Activated B cell treated with CpG ODN at 0.5 μM for 24 hours (primary cell): ENCODE data around the gene COMMD1. TPM values are rescaled to one million over a fixed set of nuclear protein-coding genes. Genes with fewer than 3 reads are reported as not detected.
"Not testable (repeated sequence)": the region's sequence is repeated elsewhere in the genome, so short reads cannot be mapped to it uniquely, and the experiment has no call there.

ENCODE experiments used
- ATAC-seq: fragments of 200-7000 bp; cut with Tn5 transposase; one replicate; pipeline ENCODE4 v1.10.0; 2021; ENCODE audit warnings: low read depth, mild to moderate bottlenecking, moderate library complexity
- CTCF ChIA-PET: fragments of 350-600 bp; sonication (Branson Sonifier 250); formaldehyde crosslinking; loops from one replicate; lab custom pipeline; 2021; ENCODE audit warnings: antibody characterized with exemption; lab: Charles Lee
- POLR2A ChIA-PET: fragments of 350-600 bp; sonication (Branson Sonifier 250); formaldehyde crosslinking; loops from one replicate; lab custom pipeline; 2021; ENCODE audit warnings: antibody characterized with exemption; lab: Charles Lee
- DNase-seq: peaks from one replicate; pipeline ENCODE4 v3.0.0; 2022
- H3K27ac Mint-ChIP-seq: one replicate; pipeline ENCODE4 v1.8.0; 2020; ENCODE audit warnings: mixed read lengths
- H3K27me3 Mint-ChIP-seq: one replicate; pipeline ENCODE4 v1.8.0; 2021; ENCODE audit warnings: mixed read lengths
- H3K36me3 Mint-ChIP-seq: one replicate; pipeline ENCODE4 v1.8.0; 2021; ENCODE audit warnings: low read depth, mixed read lengths
- H3K4me1 Mint-ChIP-seq: one replicate; pipeline ENCODE4 v1.8.0; 2021; ENCODE audit warnings: mixed read lengths
- H3K4me3 Mint-ChIP-seq: one replicate; pipeline ENCODE4 v1.8.0; 2020; ENCODE audit warnings: mild to moderate bottlenecking, mixed read lengths
- H3K9me3 Mint-ChIP-seq: one replicate; pipeline ENCODE4 v1.8.0; 2020; ENCODE audit warnings: mixed read lengths
- intact Hi-C: fragments of 100-400 bp; cut with micrococcal nuclease; formaldehyde crosslinking; loops from one replicate; pipeline ENCODE4 v1.15.1; 2024
- total RNA-seq: library from RNA; stranded (reverse); gene quantifications from 2 replicates; pipeline ENCODE4 v1.2.3, GENCODE V29; 2022
- TF ChIP-seq, protein P1 (sequence below): fragments of 200-600 bp; IDR thresholded peaks from one replicate; pipeline ENCODE4 v1.8.0; 2022; ENCODE audit warnings: antibody characterized with exemption, mild to moderate bottlenecking

Gene COMMD1
- total RNA-seq, 1 donor from 2014 or later, result 37.1 TPM

DNA sequence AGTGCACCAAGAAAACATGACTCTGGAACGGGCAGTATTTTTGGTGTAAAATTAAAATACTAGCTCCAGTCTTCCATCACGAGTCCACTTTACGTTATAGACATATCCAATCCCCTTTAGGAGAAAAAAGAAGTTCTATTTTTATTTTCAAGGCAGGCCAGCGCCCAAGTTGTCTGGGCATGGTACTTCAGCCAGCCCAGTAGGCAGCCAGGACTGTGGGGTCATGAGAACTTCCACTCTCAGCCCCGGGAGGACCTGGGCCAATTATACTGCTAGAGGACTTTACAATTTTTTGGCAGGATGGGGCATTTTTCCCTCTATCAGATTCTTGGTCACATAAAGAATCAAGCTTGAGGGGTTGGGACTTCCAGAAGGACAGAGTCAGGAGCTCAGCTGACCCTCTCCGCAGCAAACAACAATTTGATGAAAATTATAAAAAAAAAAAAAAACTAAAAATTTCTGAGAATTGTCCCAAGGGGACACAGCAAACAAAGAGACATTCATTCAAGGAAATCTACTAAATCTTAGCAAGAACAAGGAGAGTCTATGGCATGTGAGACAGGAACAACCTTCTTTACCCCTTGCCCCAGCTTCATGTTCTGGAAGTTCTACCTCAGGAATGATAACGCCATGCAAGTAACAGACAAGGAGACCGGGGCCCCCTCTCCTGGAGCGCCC, 253.1 kb downstream of the COMMD1 start:
- ATAC-seq, result no peak
- H3K9me3 Mint-ChIP-seq, result peaks cover 4% of the 10 kb centered on the region
- intact Hi-C loops, result no loop called here
- ChIA-PET POLR2A (no interaction called here), CTCF (no interaction called here)
- TF ChIP-seq, protein P1, sequence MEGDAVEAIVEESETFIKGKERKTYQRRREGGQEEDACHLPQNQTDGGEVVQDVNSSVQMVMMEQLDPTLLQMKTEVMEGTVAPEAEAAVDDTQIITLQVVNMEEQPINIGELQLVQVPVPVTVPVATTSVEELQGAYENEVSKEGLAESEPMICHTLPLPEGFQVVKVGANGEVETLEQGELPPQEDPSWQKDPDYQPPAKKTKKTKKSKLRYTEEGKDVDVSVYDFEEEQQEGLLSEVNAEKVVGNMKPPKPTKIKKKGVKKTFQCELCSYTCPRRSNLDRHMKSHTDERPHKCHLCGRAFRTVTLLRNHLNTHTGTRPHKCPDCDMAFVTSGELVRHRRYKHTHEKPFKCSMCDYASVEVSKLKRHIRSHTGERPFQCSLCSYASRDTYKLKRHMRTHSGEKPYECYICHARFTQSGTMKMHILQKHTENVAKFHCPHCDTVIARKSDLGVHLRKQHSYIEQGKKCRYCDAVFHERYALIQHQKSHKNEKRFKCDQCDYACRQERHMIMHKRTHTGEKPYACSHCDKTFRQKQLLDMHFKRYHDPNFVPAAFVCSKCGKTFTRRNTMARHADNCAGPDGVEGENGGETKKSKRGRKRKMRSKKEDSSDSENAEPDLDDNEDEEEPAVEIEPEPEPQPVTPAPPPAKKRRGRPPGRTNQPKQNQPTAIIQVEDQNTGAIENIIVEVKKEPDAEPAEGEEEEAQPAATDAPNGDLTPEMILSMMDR, result no peak
- DNase-seq, result no peak
- peaks cover 2% of the 10 kb centered on the region for H3K4me1 Mint-ChIP-seq
- no peak overlapping the region for H3K4me3 Mint-ChIP-seq
- H3K27ac Mint-ChIP-seq, result no peak overlapping the region
- no peaks in the 10 kb centered on the region for H3K27me3 Mint-ChIP-seq
- peaks cover 2% of the 10 kb centered on the region for H3K36me3 Mint-ChIP-seq

DNA sequence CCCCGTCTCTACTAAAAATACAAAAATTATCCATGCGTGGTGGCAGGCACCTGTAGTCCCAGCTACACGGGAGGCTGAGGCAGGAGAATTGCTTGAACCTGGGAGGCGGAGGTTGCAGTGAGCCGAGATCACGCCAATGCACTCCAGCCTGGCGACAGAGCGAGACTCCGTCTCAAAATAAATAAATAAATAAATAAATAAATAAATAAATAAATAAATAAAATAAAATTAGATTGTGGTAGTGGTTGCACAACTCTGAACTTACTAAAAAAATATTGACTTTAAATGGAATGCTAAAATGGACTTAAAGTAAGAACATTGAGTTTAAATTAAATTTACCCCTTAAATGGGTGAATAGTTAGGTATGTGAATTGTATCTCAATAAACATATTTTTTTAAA, 255.2 kb downstream of the COMMD1 start:
- POLR2A ChIA-PET, result interaction anchor here (0.6 kb wide), 1 partner anchor 252 kb away, joined by 4 read pairs; no protein-coding TSS in a partner anchor
- ATAC-seq, H3K9me3 Mint-ChIP-seq: not testable (repeated sequence)

DNA sequence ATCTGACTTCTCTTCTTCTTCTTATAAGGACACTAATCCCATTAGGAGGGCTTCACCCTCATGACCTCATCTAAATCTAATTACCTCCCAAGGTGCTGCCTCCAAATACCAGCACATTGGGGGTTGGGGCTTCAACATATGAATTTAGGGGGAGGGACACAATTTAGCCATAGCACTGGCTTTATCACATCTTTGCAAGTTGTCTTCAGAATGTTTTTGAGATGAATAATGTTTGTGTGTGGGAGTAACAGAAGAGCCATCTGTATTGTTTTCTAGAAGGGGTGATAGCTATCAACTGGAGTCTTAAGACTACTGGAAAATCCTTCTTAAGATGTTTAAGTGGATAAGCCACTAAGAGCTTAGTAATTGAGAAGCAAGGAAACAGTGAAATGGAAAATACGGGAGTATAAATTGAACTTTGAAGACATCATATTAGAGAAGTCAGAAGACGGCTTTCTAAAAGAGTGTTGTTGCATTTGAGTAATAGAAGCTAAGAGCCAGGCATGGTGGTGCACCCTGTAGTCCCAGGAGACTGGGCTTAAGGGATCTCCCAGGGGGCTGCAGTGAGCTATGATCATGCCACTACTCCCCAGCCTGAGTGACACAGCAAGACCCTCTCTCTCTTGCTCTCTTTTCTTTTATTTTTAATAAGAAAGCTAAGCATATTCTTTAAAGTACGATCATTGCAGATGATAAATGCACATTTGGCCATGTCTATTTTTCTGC, 257.8 kb downstream of the COMMD1 start:
- no peaks in the 10 kb centered on the region for H3K9me3 Mint-ChIP-seq
- no peaks in the 10 kb centered on the region for H3K36me3 Mint-ChIP-seq
- no peak overlapping the region for H3K4me3 Mint-ChIP-seq
- no peaks in the 10 kb centered on the region for H3K27me3 Mint-ChIP-seq
- TF ChIP-seq, protein P1, result no peak
- ATAC-seq (no peak), DNase-seq (no peak)
- intact Hi-C loops, result no loop called here
- POLR2A ChIA-PET, result interaction anchor here (0.5 kb wide), 1 partner anchor 181 kb away, joined by 3 read pairs; no protein-coding TSS in a partner anchor
- no peak overlapping the region for H3K27ac Mint-ChIP-seq
- H3K4me1 Mint-ChIP-seq, result peaks cover 2% of the 10 kb centered on the region
- CTCF ChIA-PET, result no interaction called here

More for the DNA sequence above, 255.2 kb downstream of the COMMD1 start:
- H3K27me3 Mint-ChIP-seq, H3K36me3 Mint-ChIP-seq, H3K27ac Mint-ChIP-seq, CTCF ChIA-PET, DNase-seq, intact Hi-C loops, H3K4me3 Mint-ChIP-seq, H3K4me1 Mint-ChIP-seq: not testable (repeated sequence)

DNA sequence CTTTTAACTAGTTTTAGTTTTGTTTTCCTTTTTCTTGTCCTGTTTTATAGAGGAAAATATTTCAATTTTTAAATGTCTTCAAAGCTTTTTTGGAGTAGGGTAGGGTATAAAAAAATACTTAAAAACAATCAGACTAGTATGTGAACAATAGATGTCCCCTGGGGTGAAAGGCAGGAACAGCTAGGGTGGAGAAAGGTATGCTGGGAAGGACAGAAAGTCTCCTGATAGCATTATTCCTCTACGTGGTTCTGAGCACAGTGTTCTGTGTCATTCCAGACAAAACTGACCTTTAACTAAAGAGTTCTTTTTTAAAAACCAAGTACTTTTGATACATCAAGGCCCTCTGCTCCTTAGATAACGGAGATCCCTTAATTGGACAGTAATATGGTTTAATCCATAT, 258.4 kb downstream of the COMMD1 start:
- no peaks in the 10 kb centered on the region for H3K36me3 Mint-ChIP-seq
- ChIA-PET POLR2A (no interaction called here), CTCF (no interaction called here)
- H3K4me1 Mint-ChIP-seq, result peaks cover 2% of the 10 kb centered on the region
- ATAC-seq (no peak), DNase-seq (no peak)
- no peaks in the 10 kb centered on the region for H3K9me3 Mint-ChIP-seq
- intact Hi-C loops, result no loop called here
- H3K27ac Mint-ChIP-seq, result no peak overlapping the region
- no peak overlapping the region for H3K4me3 Mint-ChIP-seq
- no peaks in the 10 kb centered on the region for H3K27me3 Mint-ChIP-seq
- TF ChIP-seq, protein P1, result no peak

DNA sequence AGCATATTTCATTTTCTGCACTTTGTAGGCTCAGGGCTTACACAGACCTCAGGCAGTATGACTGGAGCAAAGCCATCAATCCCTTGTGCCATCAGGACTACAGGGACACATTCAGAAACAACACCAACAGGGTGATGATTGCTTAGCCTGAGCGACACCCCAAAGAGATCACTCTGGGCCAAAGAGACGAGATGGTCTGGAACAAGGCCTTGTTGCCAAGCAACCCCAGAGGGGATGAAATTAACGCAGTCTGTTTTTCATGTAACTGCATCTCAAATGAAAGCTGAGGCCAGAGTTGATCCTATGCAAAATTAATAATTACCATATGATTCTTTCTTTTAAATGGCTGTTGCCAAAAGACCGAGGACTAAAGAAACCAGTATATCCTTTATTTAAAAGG, 270.3 kb downstream of the COMMD1 start:
- Mint-ChIP-seq H3K27ac (no peak overlapping the region), H3K9me3 (no peaks in the 10 kb centered on the region), H3K27me3 (no peaks in the 10 kb centered on the region), H3K4me3 (no peak overlapping the region), H3K4me1 (peaks cover 11% of the 10 kb centered on the region), H3K36me3 (no peaks in the 10 kb centered on the region)
- TF ChIP-seq, protein P1, result no peak
- ATAC-seq (no peak), DNase-seq (no peak)
- ChIA-PET POLR2A (no interaction called here), CTCF (no interaction called here)
- intact Hi-C loops, result no loop called here
